HepG2 (cell line): ENCODE data around the gene GNAL.

ENCODE experiments used
- NR1H2 ChIP-seq: sonication (generic); formaldehyde crosslinking; IDR thresholded peaks from 2 replicates; pipeline ENCODE4 v1.8.1; 2022; ENCODE audit warnings: low read depth, missing genetic modification reagents, borderline replicate concordance
- TCF7L2 ChIP-seq: IDR thresholded peaks from 2 replicates; pipeline ENCODE4 v1.6.1; 2011; ENCODE audit warnings: mild to moderate bottlenecking, low read depth, low read length, moderate library complexity
- ZNF30 ChIP-seq: sonication (generic); formaldehyde crosslinking; IDR thresholded peaks from 2 replicates; pipeline ENCODE4 v1.5.0; 2020; ENCODE audit warnings: mild to moderate bottlenecking, missing genetic modification reagents
- TF ChIP-seq, protein P1 (sequence below): sonication (generic); formaldehyde crosslinking; IDR thresholded peaks from 2 replicates; pipeline ENCODE4 v1.4.0; 2020; ENCODE audit warnings: missing genetic modification reagents

DNA sequence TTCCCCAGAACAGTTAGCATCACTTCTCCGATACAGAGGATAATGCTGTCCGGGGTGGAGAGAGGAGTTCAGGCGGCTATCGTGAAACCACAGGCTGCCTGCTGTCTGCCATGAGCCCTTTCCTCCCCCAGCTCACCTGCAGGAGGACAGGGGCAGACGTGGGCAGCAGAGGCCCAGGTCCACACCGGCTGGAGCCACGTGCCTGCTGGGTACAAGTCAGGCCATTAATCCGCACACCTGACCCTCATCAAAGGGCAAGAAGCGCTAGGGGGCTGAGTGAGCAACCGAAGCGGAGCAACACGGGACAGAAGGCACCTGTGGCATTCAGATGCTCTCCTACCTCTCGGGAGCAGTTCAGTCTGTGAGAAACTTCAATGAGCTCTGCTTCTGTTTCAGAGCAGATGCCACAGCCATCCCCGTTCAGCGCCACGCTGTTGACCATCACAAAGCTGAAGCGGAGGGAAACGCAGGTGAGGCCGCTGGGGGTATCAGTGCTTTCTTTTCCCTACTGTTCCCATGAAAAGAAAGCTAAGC is 197.6 kb downstream of the GNAL start:
- no peak for TF ChIP-seq NR1H2 (CRISPR knock-in tag)
- TF ChIP-seq, protein P1, sequence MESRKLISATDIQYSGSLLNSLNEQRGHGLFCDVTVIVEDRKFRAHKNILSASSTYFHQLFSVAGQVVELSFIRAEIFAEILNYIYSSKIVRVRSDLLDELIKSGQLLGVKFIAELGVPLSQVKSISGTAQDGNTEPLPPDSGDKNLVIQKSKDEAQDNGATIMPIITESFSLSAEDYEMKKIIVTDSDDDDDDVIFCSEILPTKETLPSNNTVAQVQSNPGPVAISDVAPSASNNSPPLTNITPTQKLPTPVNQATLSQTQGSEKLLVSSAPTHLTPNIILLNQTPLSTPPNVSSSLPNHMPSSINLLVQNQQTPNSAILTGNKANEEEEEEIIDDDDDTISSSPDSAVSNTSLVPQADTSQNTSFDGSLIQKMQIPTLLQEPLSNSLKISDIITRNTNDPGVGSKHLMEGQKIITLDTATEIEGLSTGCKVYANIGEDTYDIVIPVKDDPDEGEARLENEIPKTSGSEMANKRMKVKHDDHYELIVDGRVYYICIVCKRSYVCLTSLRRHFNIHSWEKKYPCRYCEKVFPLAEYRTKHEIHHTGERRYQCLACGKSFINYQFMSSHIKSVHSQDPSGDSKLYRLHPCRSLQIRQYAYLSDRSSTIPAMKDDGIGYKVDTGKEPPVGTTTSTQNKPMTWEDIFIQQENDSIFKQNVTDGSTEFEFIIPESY (CRISPR knock-in tag) = no peak
- TF ChIP-seq ZNF30 (CRISPR knock-in tag) = no peak
- no peak for TF ChIP-seq TCF7L2
